Middle frontal gyrus (tissue), 1 donor: ENCODE measurements around the gene ARHGAP26.

ENCODE experiments used
- DNase-seq: peaks from one replicate; pipeline ENCODE4 v3.0.0-alpha.2; 2015; ENCODE audit warnings: low spot score; ENCODE audit errors: extremely low spot score

ARHGAP26 gene

GRCh38 chr5:143057580-143057999, 287.4 kb downstream of the ARHGAP26 start:
- no peak for DNase-seq

DNA sequence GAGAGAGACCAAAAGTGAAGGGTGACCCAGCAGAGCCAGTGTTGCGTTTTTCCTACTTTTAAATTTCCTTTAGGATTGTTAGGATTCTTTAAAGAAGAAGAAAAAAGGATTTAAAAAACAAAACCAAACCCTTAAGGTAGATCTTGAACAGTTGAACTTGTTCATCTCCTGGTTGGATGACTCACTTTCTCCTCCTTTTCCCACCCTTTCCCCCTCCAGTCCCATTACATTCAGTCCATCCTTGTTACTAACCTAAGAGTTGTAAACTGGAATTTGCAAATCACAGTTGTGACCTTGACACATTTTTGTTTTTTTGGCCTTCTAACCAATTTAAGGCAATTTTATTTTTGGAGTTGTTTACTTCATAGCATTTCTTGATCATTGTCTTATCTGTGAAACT, 289.2 kb downstream of the ARHGAP26 start:
- DNase-seq = no peak

DNA sequence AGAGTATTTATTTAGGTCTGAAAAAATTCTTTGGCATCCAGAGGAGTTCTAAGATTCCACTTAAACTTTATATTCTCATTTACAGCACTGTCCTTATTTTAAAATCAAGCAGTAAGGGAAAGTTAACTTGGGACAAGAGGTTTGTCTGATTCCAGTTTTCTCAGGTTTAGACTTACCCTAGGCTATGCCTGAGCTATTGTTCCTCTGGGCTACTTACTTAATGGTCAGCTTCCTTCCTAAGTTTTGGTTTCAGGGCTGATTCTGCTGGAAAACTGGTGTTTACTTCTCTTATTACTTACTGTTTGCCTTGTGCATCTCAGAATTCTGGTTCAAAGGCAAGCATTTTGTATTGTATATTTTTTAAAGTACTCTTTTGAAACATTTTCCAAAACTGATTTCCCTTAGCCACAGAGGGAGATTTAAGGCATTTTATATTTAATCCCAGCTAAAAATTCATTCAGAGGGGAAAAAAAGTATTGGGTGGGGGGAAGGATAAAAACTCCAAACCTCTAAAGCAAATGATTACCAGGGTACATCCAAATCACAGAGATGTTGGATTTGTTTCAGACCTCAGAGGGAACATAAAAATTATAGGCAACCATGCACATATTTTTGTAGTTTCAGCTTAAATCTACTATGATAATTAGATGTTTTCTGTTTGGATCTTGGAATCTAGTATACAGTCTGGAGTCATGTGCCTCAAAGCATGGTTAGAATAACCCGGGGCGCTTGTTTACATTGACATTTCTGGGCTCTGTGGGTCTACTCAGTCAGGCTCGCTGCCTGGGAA, 290.0 kb downstream of the ARHGAP26 start:
- DNase-seq = no peak

DNA sequence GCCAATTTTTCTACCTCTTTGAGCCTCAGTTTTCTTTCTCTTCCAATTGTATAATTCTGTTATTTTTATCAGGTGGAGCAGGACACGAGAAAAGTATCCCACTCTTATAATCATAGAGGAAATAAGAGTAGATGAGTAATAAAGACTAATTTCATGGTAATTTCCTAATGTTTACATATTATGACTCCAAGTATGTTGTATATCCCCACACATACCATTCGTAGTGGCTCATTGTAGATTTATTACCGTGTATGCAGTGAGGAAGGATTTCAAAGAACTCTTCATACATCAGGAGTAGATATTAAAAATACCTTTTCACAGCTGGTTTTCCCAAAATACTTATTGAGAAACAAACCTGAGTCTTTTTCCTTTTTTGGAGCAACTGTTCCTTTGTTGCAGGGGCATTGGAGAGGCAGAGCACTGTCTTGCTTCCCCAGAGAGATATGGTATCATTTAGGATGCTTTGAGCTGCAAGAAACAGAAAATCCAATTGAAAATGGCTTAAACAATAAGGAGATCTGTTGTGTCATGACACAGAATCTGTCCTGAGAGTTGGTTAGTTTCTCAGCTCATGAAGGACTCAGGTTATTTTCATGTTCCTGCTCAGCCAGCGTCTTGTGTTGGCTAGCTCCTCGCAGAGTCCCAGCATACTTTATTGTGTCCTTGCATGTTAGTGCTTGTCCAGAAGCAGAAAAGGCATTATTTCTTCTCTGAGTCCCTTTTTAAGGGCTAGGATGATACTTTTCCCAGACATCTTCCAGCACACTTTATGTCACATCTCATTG, 291.2 kb downstream of the ARHGAP26 start:
- no peak for DNase-seq

- DNase-seq = no peak
Observed at GRCh38 chr5:143062379-143062778, 292.2 kb downstream of the ARHGAP26 start.

GRCh38 chr5:143063175-143063970, 293.2 kb downstream of the ARHGAP26 start:
- DNase-seq = no peak

DNA sequence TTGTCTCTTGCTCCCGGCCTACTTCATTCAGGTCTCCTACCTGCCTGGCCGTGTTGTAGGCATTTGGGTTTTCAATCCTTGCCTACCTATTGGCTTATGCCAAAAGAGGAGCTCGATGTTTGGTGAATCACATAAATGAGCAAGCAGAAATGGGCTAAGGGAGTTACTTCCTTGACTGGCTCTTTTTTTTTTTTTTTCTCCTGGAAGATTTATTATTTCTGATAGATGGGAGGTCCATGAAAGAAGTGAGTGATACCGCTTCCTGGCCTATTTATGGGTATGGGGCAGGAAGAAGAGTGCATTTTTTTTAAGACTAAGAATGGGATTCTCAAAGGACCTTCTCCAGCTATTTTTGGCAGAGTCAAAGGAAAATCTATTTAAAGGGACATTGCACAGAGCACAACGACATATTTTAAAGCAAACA, 294.1 kb downstream of the ARHGAP26 start:
- no peak for DNase-seq

GRCh38 chr5:143064676-143065075, 294.5 kb downstream of the ARHGAP26 start:
- DNase-seq = no peak

- no peak for DNase-seq
Observed at GRCh38 chr5:143065185-143065965, 295.2 kb downstream of the ARHGAP26 start.

DNA sequence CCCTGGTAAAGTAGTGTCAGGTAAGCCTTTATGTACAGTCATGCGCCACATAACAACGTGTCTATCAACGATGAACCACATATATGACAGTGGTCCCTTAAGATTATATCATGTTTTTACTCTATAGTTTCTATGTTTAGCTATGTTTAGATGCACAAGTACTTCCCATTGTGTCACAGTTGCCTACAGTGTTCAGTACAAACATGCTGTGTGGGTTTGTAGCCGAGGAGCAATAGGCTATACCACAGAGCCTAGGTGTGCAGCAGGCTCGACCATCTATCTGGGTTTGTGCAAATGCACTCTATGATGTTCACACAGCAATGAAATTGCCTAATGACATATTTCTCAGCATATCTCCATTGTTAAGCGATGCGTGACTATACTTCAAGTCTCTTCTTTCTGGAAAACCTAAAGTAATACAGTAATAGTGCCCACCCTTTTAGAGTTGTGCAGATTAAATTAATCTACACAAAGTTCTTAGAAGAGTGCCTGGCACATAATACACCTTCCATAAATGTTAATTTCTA, 295.9 kb downstream of the ARHGAP26 start:
- no peak for DNase-seq

DNA sequence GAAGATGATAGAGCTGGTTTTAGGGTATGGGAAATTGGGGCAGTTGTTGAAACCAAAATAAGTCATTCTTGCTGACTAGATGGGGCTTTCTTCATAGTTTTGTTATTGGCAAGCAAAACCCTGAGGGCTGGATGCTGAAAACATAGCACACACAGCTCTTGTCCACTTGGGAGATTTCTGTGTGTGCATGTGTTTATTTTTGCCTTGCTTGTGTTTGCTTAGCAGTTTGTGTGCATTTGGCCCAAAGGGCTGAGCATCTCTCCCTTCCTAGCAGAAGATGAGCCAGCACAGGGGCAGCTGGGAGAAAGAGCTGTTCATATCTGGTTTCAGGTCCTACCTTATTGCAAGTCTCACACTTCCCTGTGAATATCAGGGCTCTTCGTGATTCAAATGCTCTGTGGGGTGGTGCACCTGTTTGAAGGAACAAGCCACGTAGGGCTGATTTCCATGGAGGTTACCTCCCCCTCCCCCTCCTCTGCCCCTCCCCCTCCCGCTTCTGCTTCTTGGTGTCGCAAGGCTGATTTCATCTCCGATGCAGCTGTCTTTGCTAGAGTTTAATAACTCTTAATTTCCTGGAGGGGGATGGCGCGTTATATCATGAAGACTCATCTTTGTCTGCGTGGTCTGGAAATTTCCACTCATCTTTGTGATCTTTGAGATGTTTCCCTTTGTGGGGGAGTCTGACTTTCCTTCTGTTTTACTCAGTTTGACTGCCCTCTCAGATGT, 296.5 kb downstream of the ARHGAP26 start:
- DNase-seq = no peak

- no peak for DNase-seq
Observed at GRCh38 chr5:143068712-143069111, 298.5 kb downstream of the ARHGAP26 start.

- DNase-seq = no peak
Observed at GRCh38 chr5:143071927-143072326, 301.8 kb downstream of the ARHGAP26 start.

- no peak for DNase-seq
Observed at GRCh38 chr5:143072734-143073133, 302.6 kb downstream of the ARHGAP26 start.

GRCh38 chr5:143073766-143074165, 303.6 kb downstream of the ARHGAP26 start:
- DNase-seq = no peak

GRCh38 chr5:143074414-143074996, 304.3 kb downstream of the ARHGAP26 start:
- no peak for DNase-seq

GRCh38 chr5:143076377-143076776, 306.2 kb downstream of the ARHGAP26 start:
- DNase-seq = no peak

DNA sequence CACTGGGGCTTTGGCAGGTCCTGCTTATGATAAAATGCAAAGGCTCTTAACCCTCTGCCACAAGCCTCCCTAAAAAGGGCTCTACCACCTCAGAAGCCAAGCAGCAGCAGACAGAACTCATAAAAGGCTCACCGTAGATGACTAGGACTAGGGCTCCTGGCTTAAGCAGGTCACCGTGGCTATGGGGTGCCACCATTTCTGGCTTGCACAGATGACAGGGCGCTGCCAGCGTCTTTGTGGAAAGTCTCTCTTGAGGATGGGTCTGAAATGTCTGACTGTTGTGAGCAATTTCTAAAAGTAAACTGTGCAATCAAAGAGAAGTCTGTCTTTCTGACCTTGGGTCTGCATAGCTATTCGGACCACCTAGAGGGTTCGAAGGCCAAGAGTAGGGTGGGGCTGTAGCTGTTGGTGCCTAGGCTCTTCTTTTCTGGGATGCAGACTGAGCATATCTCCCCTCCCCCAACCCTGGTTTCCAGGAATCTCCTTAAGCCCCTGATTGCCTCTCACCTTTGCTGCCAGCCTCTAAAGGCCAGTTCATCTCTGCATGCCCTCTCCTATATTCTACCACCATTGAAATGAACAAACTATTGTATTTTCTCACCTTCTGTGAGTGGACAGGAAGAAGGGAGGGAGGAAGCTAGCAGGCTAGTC, 307.4 kb downstream of the ARHGAP26 start:
- no peak for DNase-seq

GRCh38 chr5:143078313-143078712, 308.1 kb downstream of the ARHGAP26 start:
- no peak for DNase-seq
